ENCODE results near the gene TMEM131L. TPM values are rescaled to one million over a fixed set of nuclear protein-coding genes. Genes with fewer than 3 reads are reported as not detected.
A peak's percentile ranks its signal among the peaks of the same experiment; 100 is the strongest.

Gene TMEM131L
- total and polyA plus RNA-seq, 2 donors (not counting 3 experiments of a cell fraction or from before 2014, with no cell fraction given) = 7.7 to 21.2 TPM

- no peak overlapping the region for H3K4me3 ChIP-seq (replicated peaks in 1 of 3; ENCODE audit: insufficient read depth in 1 of 3, low read depth in 1 of 3, low read length in 3 of 3)
- H3K9me3 ChIP-seq (replicated peaks; ENCODE audit: control insufficient read depth, insufficient read depth, low read length) = no peaks in the 10 kb centered on the region
- H3K27me3 ChIP-seq (ENCODE audit: control insufficient read depth in 2 of 2, insufficient read depth in 2 of 2, low read length in 2 of 2) = no peaks in the 10 kb centered on the region
- dilution Hi-C loops (cut with MboI; ENCODE audit: extremely low pct_ligation_motif_present, low sequenced_read_pairs) (no loop called here), intact Hi-C loops (cut with micrococcal nuclease) (no loop called here)
- no peaks in the 10 kb centered on the region for H3K9me1 ChIP-seq (replicated peaks; ENCODE audit: control insufficient read depth, extremely low read depth, insufficient read depth, low read length)
- H3K36me3 ChIP-seq (ENCODE audit: control insufficient read depth in 2 of 2, extremely low read depth in 1 of 2, insufficient read depth in 2 of 2, low read length in 2 of 2) = no peaks in the 10 kb centered on the region
- no peak overlapping the region for H3K4me2 ChIP-seq (ENCODE audit: insufficient read depth, low read length)
- no peak overlapping the region for H3K27ac ChIP-seq (ENCODE audit: insufficient read depth, low read depth, low read length)
- POLR2A ChIA-PET = no interaction called here
- BruUV-seq (replicated peaks) = no TSS peak
- no peak overlapping the region for H2AFZ ChIP-seq (ENCODE audit: low read depth, low read length)
- TF ChIP-seq POLR2AphosphoS5 (IDR thresholded peaks at IDR 0.05; ENCODE audit: insufficient read depth, low read depth, low read length) (no peak), GATA2 (IDR thresholded peaks at IDR 0.05; ENCODE audit: insufficient read depth, insufficient read length, low read depth, low read length) (no peak), EZH2 (IDR thresholded peaks at IDR 0.05; ENCODE audit: borderline replicate concordance, low read depth, low read length, severe bottlenecking) (no peak)
- peak; percentile 21 for DNase-seq (ENCODE audit: low read depth, low spot score)
- no peak overlapping the region for H3K9ac ChIP-seq (replicated peaks; ENCODE audit: extremely low read depth, insufficient read depth, low read length)
- H3K4me1 ChIP-seq (ENCODE audit: control insufficient read depth, extremely low read depth, insufficient read depth, low read length) = peaks cover 23% of the 10 kb centered on the region
- peak; percentile 38 for FAIRE-seq
- CTCF ChIA-PET = interaction anchor here (0.7 to 4.5 kb wide), 2 partner anchors 14 to 110 kb away, joined by 3 to 19 read pairs; no protein-coding TSS in a partner anchor
- no peaks in the 10 kb centered on the region for H4K20me1 ChIP-seq (replicated peaks; ENCODE audit: control insufficient read depth, extremely low read depth, insufficient read depth, low read length)
- H3K79me2 ChIP-seq (ENCODE audit: control insufficient read depth, insufficient read depth, low read length) = peaks cover 12% of the 10 kb centered on the region
These were observed 2.1 kb upstream of the TMEM131L start for GRCh38 chr4:153464068-153464467.

- Histone ChIP-seq H3K4me2 (ENCODE audit: insufficient read depth, low read length) (peak overlapping the region; percentile 32), H3K4me3 (replicated peaks in 1 of 3; ENCODE audit: insufficient read depth in 1 of 3, low read depth in 1 of 3, low read length in 3 of 3) (peak overlapping the region in 1 of 3 experiments; percentile 22), H3K36me3 (ENCODE audit: control insufficient read depth in 2 of 2, extremely low read depth in 1 of 2, insufficient read depth in 2 of 2, low read length in 2 of 2) (no peaks in the 10 kb centered on the region), H3K9me1 (replicated peaks; ENCODE audit: control insufficient read depth, extremely low read depth, insufficient read depth, low read length) (no peaks in the 10 kb centered on the region), H3K9ac (replicated peaks; ENCODE audit: extremely low read depth, insufficient read depth, low read length) (peak overlapping the region; percentile 65), H2AFZ (ENCODE audit: low read depth, low read length) (no peak overlapping the region), H3K79me2 (ENCODE audit: control insufficient read depth, insufficient read depth, low read length) (peaks cover 14% of the 10 kb centered on the region), H3K4me1 (ENCODE audit: control insufficient read depth, extremely low read depth, insufficient read depth, low read length) (peaks cover 23% of the 10 kb centered on the region), H4K20me1 (replicated peaks; ENCODE audit: control insufficient read depth, extremely low read depth, insufficient read depth, low read length) (no peaks in the 10 kb centered on the region), H3K9me3 (replicated peaks; ENCODE audit: control insufficient read depth, insufficient read depth, low read length) (no peaks in the 10 kb centered on the region), H3K27ac (ENCODE audit: insufficient read depth, low read depth, low read length) (no peak overlapping the region), H3K27me3 (ENCODE audit: control insufficient read depth in 2 of 2, insufficient read depth in 2 of 2, low read length in 2 of 2) (no peaks in the 10 kb centered on the region)
- dilution Hi-C loops (cut with MboI; ENCODE audit: extremely low pct_ligation_motif_present, low sequenced_read_pairs) (no loop called here), intact Hi-C loops (cut with micrococcal nuclease) (loop anchor here (1.0 to 5.0 kb wide), 5 partner anchors 66 to 313 kb away; partner anchors contain the start of gene MND1)
- FAIRE-seq = no peak
- TF ChIP-seq POLR2A (IDR thresholded peaks at IDR 0.05; ENCODE audit: low read depth, low read length) (peak; percentile 1), CTCF (IDR thresholded peaks at IDR 0.05; ENCODE audit: extremely low read depth in 1 of 2, insufficient read depth in 1 of 2, low read depth in 1 of 2, low read length in 2 of 2) (no peak)
- no peak for DNase-seq (ENCODE audit: low read depth, low spot score)
- ChIA-PET POLR2A (interaction anchor here (1.2 to 1.7 kb wide), 3 partner anchors 49 to 109 kb away, joined by 4 to 6 read pairs (median 4); no protein-coding TSS in a partner anchor), CTCF (interaction anchor here (1.2 to 4.5 kb wide), 9 partner anchors 13 to 123 kb away, joined by 3 to 37 read pairs (median 8); no protein-coding TSS in a partner anchor)
- BruUV-seq (replicated peaks) = no TSS peak
These were observed 1.0 kb upstream of the TMEM131L start for GRCh38 chr4:153465140-153465539.

All from endothelial cell of umbilical vein (primary cell).